Amniotic epithelial cell (primary cell): ENCODE measurements around the gene UBXN2A.
"Not testable (repeated sequence)": the region's sequence is repeated elsewhere in the genome, so short reads cannot be mapped to it uniquely, and the experiment has no call there.

Source experiments
- DNase-seq: peaks from one replicate; pipeline ENCODE4 v3.0.0-alpha.2; 2010; ENCODE audit warnings: low read depth

Gene UBXN2A

DNA sequence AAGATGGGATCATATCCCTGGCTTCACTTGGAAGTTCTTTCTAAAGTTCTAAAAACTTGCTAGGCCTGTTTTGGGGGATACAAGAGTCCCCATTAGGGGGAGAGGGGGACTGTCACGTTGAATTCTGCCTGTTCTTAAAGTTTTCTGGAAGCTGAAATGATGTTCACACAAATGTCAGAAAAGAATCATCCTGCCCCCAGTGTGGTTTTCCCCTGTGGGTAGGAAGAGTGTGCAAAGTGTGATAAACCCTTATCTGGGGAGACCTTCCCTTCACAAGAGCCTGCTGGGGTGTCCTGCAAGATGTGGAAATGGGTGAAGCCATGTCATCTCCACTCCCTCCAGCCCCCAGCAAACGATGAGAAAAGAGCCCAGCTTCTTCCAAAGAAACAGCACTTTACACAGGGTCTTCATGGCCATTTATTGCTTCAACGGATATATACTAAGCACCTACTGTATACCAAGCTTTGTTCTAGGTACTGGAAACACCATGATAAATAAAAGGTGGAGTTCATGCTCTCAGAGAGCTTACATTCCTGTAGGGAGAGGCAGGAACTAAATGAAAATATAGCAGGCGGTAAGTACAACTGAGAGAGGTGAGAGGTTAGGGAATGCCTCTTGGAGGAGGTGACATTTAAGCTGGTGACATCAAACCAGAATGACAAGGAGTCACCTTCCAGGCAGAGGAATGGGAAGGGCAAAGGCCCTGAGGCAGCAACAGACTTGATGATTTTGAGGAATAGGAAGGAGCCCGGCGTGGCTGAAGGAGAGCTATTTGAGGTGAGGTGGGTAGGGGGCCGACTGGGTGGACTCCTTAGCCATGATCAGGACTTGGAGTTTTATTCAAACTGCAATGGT is 71.2 kb downstream of the UBXN2A start:
- no peak for DNase-seq

DNA sequence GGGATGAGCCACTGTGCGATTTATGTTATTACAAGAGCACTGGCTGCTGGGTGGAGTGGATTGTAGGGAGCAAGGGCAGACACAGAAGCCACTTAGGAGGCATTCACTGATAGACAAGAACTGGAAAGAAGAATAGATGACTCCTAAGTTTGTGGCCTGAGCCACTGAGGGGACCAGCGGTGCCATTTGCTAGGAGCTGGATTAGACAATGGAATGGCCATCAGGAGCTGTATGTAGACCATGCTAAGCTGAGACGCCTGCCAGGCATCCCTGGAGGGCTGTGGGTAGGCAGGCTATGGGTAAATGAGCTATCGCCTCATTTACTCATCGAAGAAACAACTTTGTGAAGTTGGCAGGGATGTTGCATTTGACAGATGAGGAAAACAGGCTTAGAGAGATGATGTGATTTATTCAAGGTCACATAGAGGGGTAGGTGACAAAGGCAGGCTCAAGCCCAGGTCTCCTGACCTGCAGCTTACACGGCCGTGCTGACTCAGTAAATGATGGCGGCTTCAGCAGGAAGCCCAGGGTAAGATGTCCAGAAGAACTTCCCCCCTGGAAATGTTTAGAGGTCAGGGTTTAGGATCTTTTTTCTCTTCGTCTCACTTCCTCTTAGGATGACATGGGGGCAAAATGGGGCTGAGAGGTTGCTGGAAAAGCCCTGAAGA is 72.4 kb downstream of the UBXN2A start:
- no peak for DNase-seq

DNA sequence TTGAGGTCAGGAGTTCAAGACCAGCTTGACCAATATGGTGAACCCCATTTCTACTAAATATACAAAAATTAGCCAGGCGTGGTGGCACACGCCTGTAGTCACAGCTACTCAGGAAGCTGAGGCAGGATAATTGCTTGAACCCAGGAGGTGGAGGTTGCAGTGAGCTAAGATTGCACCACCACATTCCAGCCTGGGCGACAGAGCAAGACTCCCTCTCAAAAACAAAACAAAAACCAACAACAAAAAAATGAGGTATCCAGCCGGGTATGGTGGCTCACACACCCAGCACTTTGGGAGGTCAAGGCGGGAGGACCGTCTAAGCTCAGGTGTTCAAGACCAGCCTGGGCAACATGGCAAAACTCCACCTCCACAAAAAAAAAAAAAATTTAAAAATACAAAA is 74.6 kb downstream of the UBXN2A start:
- not testable (repeated sequence) for DNase-seq

DNA sequence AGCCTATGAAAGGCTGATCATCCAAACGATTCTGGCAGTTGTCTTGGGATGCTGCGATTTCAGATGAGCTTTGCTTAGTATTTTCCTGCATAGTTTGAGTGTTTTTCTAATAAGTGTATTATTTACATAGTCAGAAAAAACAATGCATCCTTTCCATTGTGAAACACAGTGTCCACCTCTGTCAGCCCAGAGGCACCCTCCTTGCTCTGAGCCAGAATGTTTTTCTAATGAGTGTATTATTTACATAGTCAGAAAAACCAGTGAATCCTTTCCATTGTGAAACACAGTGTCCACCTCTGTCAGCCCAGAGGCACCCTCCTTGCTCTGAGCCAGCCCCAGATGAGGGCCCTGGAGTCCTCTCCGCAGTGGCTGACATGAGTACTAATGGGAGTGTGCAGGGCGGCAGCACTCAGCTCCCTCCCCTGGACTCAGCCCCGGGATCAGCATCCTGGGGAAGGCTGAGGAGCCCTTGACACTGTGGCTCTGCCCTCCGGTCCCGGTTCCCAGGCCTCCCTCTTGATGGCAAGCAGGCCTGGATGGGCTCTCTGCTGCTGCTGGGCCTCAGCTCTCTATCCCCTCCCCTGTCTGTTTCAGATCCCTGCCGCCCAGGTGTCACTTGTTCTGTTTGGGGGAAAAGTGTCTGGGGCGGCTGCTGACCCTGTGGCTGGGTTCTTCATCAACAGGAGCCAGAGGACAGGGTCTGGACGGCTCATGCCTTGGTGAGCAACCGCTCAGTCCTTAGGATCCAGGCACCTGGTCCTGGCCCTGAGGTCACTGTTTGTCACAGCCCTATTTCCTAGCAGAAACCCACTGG is 75.5 kb downstream of the UBXN2A start:
- peak; percentile 93 for DNase-seq

DNA sequence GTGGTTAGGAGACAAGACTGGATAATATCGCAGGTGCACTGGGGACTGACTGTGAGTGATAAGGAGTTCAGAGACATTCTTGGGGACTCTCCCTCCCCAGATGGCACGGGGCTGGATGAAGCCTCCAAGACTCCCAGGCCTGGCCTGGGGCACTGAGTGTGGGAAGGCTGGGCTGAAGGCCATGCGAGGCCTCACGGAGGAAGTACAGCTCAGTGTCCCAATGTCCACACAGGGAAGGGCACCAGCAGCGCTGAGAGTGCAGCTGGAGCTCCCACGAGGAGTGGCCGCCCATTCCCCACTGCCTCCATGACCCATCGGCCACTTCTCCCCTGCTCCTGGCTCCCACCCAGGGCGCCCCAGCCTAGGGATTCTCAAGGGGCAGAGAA is 76.1 kb downstream of the UBXN2A start:
- no peak for DNase-seq

DNA sequence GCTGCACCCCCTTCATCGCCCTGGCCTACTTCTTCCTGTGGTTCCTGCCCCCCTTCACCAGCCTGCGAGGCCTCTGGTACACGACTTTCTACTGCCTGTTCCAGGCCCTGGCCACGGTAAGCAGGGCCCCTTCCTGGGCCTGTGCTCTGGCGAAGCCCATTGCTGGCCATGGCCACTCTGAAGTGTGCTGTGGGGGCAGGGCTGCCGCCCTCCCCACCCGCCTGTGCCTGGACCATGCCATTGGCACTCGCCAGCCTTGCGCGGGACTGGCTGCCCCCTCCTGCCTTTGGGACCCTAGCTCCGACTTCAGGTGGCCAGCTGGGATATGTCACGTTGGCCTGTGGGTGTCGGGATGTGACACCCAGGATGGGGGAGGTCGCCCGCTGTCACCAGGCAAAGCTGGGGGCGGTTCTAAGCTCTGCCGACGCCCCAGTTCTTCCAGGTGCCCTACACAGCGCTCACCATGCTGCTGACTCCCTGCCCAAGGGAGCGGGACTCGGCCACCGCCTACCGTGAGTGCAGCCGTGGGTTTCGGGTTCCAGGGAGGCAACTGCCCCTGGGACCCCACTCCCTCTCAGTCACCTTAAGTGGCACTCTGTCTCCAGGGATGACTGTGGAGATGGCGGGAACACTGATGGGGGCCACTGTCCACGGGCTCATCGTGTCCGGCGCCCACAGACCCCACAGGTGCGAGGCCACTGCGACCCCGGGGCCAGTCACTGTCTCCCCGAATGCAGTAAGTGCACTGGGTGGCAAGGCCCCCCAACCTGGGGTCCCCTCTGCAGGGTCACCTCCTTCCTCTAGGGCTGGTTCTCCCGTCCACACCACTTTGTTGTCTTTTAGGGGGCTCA is 76.8 kb downstream of the UBXN2A start:
- no peak for DNase-seq

DNA sequence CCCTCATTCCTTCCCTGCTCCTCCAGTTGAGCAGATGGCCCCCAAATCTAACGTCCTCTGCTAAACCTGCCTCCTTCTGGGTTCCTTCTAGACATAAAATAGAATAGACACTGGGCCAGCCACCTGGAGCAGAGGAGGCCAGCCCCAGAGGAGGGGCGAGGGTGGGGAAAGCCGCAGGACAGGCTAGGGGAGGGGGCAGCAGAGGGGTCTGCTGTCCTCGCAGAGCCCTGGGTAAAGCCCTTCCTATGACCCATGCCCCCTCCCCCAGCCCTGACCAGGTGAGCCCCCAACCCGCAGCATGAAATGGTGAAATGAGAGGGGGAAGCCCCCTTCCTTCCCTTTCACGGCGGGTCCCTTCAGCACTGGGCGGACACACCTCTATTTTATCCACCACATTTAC is 77.4 kb downstream of the UBXN2A start:
- no peak for DNase-seq

DNA sequence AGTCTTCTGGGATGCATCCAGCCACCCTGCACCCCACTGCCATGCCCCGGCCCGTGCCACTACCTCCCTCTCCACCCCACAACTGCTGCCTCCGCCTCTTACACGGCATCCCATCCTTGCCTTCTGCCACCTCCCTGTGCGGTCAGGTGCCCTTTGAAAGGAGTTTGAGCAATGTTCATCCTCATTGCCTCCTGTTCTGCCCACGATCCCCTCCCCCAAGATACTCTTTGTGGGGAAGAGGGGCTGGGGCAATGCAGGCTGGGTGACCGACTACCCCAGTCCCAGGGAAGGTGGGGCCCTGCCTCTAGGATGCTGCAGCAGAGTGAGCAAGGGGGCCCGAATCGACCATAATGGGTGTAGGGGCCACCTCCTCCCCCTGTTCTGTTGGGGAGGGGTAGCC is 78.0 kb downstream of the UBXN2A start:
- no peak for DNase-seq

DNA sequence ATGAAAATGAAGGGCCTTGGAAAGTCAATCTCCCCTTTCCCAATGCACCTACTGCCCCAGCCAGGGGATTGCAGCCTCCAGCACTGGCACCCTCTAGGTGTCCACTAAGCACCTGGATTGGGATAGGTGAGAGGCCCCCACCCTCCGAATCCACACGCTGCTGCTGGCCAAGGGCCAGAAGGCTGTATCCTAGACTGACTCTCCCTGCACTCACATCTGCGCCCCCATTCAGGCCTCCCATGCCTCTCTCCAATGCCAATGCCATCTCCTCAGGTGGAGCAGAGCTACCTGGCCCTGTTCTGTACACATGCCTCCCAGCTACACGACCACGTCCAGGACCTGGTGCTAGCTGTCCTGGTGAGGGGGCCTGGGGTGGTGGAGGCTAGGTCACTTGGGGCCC is 79.5 kb downstream of the UBXN2A start:
- DNase-seq, result no peak

DNA sequence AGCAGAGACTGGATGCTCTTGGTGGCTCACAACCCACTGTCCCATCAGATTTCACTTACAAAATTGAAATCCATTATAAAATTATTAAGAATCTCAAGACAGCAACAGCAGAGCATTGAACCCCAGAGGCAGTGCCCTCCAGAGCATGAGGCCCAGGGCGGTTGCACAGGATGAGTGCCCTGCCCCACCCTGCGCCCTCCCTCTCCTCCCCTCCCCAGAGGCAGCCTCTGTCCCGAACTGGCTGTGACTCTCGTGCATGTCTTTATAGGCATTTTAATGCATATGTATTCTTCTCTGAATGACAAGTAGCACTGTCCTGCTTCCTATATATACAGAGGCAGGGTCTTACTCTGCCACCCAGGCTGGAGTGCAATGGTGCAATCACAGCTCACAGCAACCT is 80.0 kb downstream of the UBXN2A start:
- no peak for DNase-seq

DNA sequence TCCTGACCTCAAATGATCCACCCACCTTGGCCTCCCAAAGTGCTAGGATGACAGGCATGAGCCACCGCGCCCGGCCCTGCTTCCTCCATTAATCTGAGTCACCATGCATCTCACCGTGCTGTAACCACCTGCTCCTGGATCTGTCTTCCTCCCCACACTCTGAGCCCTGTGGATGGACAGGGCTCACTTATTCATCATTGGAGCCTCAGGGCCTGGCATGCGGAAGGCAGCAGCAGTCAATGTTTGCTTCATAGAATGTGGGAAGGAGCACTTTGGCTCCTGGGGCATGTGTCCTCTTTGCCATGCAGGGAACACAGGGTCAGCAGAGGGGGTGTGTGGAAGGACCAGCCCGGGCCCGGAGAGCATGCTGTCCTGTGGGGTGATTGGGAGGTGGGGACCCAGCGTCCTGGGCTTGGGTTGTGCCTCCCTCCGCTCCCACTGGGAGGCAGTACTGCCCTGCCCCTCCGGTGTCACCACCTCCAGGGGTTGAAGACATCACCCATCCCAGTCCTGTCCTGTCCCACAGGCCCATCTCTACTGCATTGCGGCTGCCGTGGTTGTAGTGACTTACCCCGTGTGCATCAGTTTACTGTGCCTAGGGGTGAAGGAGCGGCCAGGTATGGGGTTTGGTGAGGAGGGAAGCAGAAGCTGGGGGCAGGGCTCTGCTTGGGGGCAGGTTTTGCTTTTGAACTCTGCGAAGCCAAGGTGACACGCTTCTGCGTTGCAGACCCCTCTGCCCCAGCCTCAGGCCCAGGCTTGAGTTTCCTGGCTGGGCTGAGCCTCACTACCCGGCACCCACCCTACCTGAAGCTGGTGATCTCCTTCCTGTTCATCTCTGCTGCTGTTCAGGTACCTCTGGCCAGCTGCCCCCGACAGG is 81.1 kb downstream of the UBXN2A start:
- DNase-seq, result no peak

DNA sequence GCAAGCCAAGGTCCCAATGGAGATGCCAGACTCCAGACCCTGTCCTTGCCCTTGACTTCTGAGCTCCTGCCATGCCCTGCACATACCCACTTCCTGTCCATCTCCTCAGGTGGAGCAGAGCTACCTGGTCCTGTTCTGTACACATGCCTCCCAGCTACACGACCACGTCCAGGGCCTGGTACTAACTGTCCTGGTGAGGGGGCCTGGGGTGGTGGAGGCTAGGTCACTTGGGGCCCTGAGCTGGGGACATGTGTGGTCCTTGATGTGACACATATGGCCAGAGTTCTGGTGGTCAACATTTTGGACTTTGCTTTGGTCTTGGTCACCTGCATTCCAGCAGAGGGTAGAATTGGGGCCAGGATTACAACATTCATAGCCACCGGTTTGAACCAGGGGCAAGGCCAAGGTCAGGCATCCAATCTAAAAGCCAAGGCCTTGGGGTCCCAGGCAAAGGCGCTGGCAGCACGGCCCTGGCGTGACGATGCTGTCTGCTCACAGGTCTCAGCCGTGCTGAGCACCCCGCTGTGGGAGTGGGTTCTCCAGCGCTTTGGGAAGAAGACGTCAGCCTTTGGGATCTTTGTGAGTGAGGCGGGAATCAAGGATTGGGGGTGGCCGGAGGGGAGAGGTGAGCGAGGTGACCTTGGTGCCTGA is 82.2 kb downstream of the UBXN2A start:
- DNase-seq, result no peak

DNA sequence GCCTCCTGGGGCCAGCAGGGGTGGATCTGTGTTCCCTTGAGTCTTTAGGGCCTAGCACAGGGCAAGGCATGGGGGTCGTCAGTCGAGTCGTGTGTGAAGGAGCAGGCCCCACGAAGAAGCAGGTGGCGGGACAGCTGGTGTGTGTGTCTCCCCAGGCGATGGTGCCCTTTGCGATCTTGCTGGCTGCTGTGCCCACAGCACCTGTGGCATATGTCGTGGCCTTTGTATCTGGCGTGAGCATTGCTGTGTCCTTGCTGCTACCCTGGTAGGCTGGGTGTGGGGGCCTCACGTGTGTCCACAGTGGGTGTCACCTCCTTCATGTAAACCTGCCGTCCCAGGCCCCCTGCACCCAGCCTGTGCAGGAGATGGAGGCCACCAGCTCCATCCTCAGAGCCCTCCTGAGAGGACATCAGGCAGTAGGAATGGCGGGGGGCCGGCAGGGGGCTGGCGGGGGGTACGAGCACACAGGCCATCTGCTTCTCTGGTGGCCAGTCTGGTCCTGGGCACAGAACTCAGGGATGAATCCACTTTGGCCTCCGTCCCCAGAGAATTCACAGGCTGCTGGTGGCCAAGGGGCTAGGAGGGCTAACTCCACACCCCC is 82.8 kb downstream of the UBXN2A start:
- DNase-seq, result no peak

DNA sequence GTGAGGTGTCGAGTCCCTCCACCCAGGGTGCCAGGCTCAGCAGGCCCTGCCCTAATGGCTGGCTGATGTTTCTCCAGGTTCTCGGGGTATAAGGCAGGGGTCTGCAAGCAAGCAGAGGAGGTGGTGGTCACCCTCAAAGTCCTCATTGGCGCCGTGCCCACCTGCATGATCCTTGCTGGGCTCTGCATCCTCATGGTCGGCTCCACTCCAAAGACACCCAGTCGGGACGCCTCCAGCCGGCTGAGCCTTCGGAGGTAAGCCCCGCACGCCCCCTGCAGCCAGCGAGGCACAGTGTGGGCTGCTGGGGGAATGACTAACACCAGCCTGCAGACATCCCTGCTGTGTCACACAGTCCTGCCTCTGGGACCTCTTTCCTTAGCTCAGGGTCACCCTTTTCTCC is 83.8 kb downstream of the UBXN2A start:
- peak; percentile 34 for DNase-seq

DNA sequence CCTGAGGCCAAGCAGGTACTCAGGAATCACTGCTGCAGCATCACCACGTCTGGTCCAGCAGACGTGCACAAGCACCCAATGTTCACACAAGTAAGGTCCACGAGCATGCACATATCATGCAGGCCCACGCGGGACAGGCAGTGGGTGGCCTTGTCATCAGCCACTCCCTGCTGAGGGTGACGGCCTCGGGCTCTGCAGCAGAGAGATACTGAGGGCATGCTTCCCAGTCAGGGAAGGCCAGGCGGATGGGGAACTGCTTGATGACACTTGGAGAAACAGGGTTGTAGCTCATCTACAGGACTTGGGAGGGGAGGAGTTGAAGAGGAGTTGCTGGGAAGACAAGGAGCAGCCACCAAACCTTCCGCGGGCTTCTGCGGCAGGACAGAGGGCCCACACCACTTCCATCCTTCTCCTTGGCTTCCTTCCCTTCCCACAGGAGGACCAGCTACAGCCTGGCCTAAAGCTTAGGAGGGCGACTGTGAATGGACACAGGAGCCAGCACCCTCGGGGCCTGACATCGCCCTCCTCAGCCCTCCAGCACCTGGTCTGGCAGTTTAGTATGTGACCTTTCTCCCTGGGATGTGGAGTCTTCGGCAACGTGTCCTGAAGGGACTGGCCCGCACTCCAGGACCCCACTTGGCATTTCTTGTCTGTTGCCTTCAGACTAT is 84.9 kb downstream of the UBXN2A start:
- DNase-seq, result no peak

DNA sequence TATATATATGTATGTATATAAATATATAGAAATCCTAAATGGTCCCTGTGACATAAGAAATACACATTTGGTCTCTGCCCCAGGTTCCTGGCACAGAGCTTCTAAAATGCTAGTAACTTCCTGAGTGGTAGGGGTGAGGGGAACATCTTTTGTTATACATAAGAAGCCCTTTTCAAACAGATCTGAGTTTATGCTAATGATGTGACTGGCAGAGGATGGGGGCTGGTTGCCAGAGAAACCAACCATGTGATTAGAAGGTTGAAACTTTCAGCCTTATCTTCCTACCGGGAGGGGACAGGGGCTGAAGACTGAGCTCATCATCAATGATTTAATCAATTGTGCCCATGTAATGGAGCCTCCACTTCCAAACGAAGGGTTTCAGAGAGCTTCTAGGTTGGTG is 86.0 kb downstream of the UBXN2A start:
- no peak for DNase-seq

DNA sequence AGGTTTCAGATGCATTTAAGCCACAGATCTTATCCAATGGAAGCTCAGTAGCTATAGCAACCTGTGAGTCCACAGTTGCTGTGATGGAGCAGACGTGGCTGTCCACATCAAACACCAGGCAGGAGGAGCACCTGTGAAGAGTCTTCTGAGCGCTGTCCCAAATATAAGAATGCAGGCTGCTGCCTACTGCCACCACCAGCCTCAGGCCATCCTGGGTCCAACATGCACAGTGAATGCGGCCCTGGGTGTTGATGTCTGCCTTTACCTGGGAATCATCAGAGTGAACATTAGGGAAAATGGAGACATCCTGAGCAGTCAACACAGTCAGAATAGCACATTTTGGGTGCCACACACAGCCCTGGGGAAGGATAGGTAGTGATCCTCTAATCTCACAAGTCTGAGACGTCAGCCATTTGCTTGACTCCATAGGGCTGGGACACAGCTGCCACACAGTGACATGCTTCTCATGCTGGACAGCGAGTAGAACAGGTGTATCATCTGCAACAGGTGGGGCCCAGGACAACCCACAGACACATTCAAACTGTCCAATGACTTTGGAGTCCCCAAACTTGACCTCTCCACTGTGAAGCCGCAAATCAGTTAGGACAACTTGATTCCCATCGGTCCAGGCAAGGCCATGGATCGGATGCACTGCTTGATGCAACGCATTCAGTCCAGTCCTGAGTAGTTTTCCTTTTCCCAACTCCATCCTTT is 98.7 kb downstream of the UBXN2A start:
- no peak for DNase-seq

DNA sequence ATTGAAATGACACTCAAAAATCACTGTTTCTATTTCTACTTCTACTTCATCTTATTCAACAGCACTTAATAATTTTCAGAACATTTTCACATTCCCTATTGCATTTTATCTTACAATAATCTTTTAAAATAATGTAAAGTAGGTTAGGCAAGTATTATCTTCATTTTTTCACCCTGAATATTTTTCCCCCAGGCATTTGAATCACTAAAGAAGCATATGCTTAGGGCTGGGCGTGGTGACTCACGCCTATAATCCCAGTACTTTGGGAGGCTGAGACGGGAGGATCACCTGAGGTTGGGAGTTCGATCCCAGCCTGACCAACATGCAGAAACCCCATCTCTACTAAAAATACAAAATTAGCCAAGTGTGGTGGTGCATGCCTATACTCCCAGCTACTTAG is 100.2 kb downstream of the UBXN2A start:
- DNase-seq, result no peak

DNA sequence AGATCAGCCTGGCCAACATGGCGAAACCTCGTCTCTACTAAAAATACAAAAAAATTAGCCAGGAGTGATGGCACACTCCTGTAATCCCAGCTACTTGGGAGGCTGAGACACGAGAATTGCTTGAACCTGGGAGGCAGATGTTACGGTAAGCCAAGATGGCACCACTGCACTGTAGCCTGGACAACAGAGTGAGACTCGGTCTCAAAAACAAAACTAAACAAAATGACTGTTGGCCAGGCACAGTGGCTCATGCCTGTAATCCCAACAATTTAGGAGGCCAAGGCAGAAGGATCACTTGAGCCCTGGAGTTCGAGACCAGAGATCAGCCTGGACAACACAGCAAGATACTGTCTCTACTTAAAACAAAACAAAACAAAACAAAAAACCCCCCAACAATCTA is 102.9 kb downstream of the UBXN2A start:
- DNase-seq, result not testable (repeated sequence)
